B cell (primary cell): Measurements from ENCODE around the gene COL8A2. TPM values are rescaled to one million over a fixed set of nuclear protein-coding genes. Genes with fewer than 3 reads are reported as not detected.

Source experiments
- ATAC-seq: fragments of 200-7000 bp; cut with Tn5 transposase; one replicate; pipeline ENCODE4 v1.10.0; 2021; ENCODE audit warnings: low read depth, mild to moderate bottlenecking, moderate number of reproducible peaks, moderate library complexity
- CTCF ChIA-PET: fragments of 350-600 bp; sonication (Branson Sonifier 250); formaldehyde crosslinking; loops from one replicate; lab custom pipeline; 2021; ENCODE audit warnings: antibody characterized with exemption, inconsistent platforms; lab: Charles Lee
- POLR2A ChIA-PET: fragments of 350-600 bp; sonication (Branson Sonifier 250); formaldehyde crosslinking; loops from one replicate; lab custom pipeline; 2021; ENCODE audit warnings: antibody characterized with exemption; lab: Charles Lee
- DNase-seq: peaks from one replicate; pipeline ENCODE4 v3.0.0; 2013
- H2AFZ ChIP-seq: 2 replicates; pipeline ENCODE4 v1.6.1; 2012; ENCODE audit warnings: mild to moderate bottlenecking, low read depth, low read length; ENCODE audit not compliant: insufficient read depth, poor library complexity, severe bottlenecking
- H3K27ac ChIP-seq, 2 donors: 1 replicate in 1 of 2; 2 replicates in 1 of 2; pipeline ENCODE4 v1.5.1; 2012 to 2013; ENCODE audit warnings: low read length in 2 of 2, mild to moderate bottlenecking in 2 of 2, moderate library complexity in 1 of 2
- H3K27me3 ChIP-seq, 4 experiments: fragments of 200-600 bp in 1 of 4; sonication (generic) in 1 of 4; replicated peaks in 1 of 4; 1 replicate in 2 of 4; 2 replicates in 2 of 4; pipeline versions ENCODE4 v1.6.1 to v1.7.0; 2013 to 2016; ENCODE audit warnings: low read length in 3 of 4, mild to moderate bottlenecking in 2 of 4, mixed read lengths in 1 of 4, moderate library complexity in 1 of 4; ENCODE audit not compliant: insufficient read depth in 4 of 4, control insufficient read depth in 3 of 4; ENCODE audit errors: control extremely low read depth in 1 of 4
- H3K36me3 ChIP-seq, 2 experiments: replicated peaks in 1 of 2; 1 replicate in 1 of 2; 2 replicates in 1 of 2; pipeline versions ENCODE4 v1.6.1 to v1.7.1; 2013; ENCODE audit warnings: low read length in 1 of 2; ENCODE audit not compliant: insufficient read depth in 2 of 2, control insufficient read depth in 1 of 2; ENCODE audit errors: control extremely low read depth in 1 of 2, extremely low read depth in 1 of 2
- H3K4me1 ChIP-seq, 2 donors: fragments of 200-600 bp in 1 of 2; sonication (generic) in 1 of 2; 1 replicate in 1 of 2; 2 replicates in 1 of 2; pipeline versions ENCODE4 v1.5.1 to v1.6.1; 2013 to 2017; ENCODE audit warnings: low read length in 2 of 2; ENCODE audit not compliant: control insufficient read depth in 2 of 2, insufficient read depth in 2 of 2
- H3K4me2 ChIP-seq: replicated peaks from 2 replicates; pipeline ENCODE3; 2012; ENCODE audit warnings: mild to moderate bottlenecking, low read depth, low read length; ENCODE audit not compliant: poor library complexity, severe bottlenecking
- H3K4me3 ChIP-seq, 5 experiments: fragments of 200-600 bp in 1 of 5; sonication (generic) in 1 of 5; 1 replicate in 3 of 5; 2 replicates in 2 of 5; pipeline versions ENCODE4 v1.5.1 to v1.7.0; 2011 to 2016; ENCODE audit warnings: low read length in 4 of 5, mild to moderate bottlenecking in 4 of 5, low read depth in 2 of 5, control low read depth in 1 of 5, moderate library complexity in 1 of 5; ENCODE audit not compliant: insufficient read depth in 1 of 5; ENCODE audit errors: control extremely low read depth in 1 of 5, extremely low read depth in 1 of 5
- H3K79me2 ChIP-seq: fragments of 200-600 bp; sonication (generic); one replicate; pipeline ENCODE4 v1.6.0; 2016; ENCODE audit warnings: low read length; ENCODE audit not compliant: control insufficient read depth, insufficient read depth
- H3K9ac ChIP-seq: fragments of 200-600 bp; sonication (generic); 2 replicates; pipeline ENCODE4 v1.6.1; 2017; ENCODE audit warnings: mild to moderate bottlenecking, low read length, moderate library complexity
- H3K9me3 ChIP-seq, 3 donors: one replicate each; pipeline versions ENCODE4 v1.6.1 to v1.7.1; 2013; ENCODE audit warnings: low read length in 2 of 3; ENCODE audit not compliant: control insufficient read depth in 2 of 3, insufficient read depth in 1 of 3; ENCODE audit errors: control extremely low read depth in 1 of 3
- H4K20me1 ChIP-seq: 2 replicates; pipeline ENCODE4 v1.6.0; 2012; ENCODE audit warnings: mild to moderate bottlenecking, low read length; ENCODE audit not compliant: insufficient read depth, control insufficient read depth, poor library complexity, severe bottlenecking
- H3K27ac Mint-ChIP-seq: one replicate; pipeline ENCODE4 v1.8.0; 2021; ENCODE audit warnings: mixed read lengths
- H3K27me3 Mint-ChIP-seq: one replicate; pipeline ENCODE4 v1.8.0; 2021; ENCODE audit warnings: mixed read lengths
- H3K4me1 Mint-ChIP-seq: one replicate; pipeline ENCODE4 v1.8.0; 2021; ENCODE audit warnings: mixed read lengths
- H3K4me3 Mint-ChIP-seq: one replicate; pipeline ENCODE4 v1.8.0; 2021; ENCODE audit warnings: mixed read lengths
- H3K9me3 Mint-ChIP-seq: one replicate; pipeline ENCODE4 v1.8.0; 2022; ENCODE audit warnings: mixed read lengths; ENCODE audit not compliant: insufficient read depth
- EZH2 ChIP-seq: IDR thresholded peaks from 2 replicates; pipeline ENCODE4 v1.6.1; 2012; ENCODE audit warnings: borderline replicate concordance, low read depth, mild to moderate bottlenecking, moderate library complexity, low read length; ENCODE audit not compliant: insufficient read depth, poor library complexity, severe bottlenecking
- WGBS: methylation state at CpG from one replicate; pipeline ENCODE4 v1.1.5; 2013; ENCODE audit warnings: missing lambda C conversion rate; ENCODE audit not compliant: insufficient coverage; 5-methylcytosine and 5-hydroxymethylcytosine counted together
- intact Hi-C: fragments of 100-400 bp; cut with micrococcal nuclease; formaldehyde crosslinking; loops from one replicate; pipeline ENCODE4 v1.10.0; 2022
- polyA plus RNA-seq: library from polyadenylated mRNA; depleted of rRNA; stranded (reverse); fragments of >200 nt; gene quantifications from 2 replicates; pipeline ENCODE4 v1.2.3, GENCODE V29; 2012
- total RNA-seq, 2 donors: library from RNA; stranded (reverse); fragments of 120-200 nt in 1 of 2; gene quantifications; 1 replicate in 1 of 2; 2 replicates in 1 of 2; pipeline versions ENCODE4 v1.2.3 to v1.2.4, GENCODE V29; 2013 to 2022
- TF ChIP-seq, protein P1 (sequence below): fragments of 200-600 bp; IDR thresholded peaks from one replicate; pipeline ENCODE4 v1.8.0; 2022; ENCODE audit warnings: antibody characterized with exemption, mild to moderate bottlenecking

The COL8A2 gene
- total and polyA plus RNA-seq, 2 donors (not counting 1 experiment from before 2014, with no cell fraction given), result 0.17 TPM; not detected in 1

GRCh38 chr1:36150296-36151133 is 25.5 kb upstream of the COL8A2 start:
- intact Hi-C loops, result loop anchor here (1.0 kb wide), 1 partner anchor 12 kb away; no protein-coding TSS in a partner anchor
- POLR2A ChIA-PET, result interaction anchor here (0.6 to 2.7 kb wide), 8 partner anchors 11 to 236 kb away, joined by 3 to 27 read pairs (median 6); partner anchors contain the start of genes ADPRS and THRAP3

More at GRCh38 chr1:36150296-36151133, 25.5 kb upstream of the COL8A2 start:
- Histone ChIP-seq H4K20me1 (no peaks in the 10 kb centered on the region), H3K9me3 (no peaks in the 10 kb centered on the region), H3K27me3 (no peaks in the 10 kb centered on the region), H3K4me3 (peak overlapping the region in 3 of 5 experiments; percentile 6 to 23 (median 16)), H3K36me3 (peaks cover 2 to 7% of the 10 kb centered on the region in 2 experiments), H3K4me2 (peak overlapping the region; percentile 82), H3K27ac (peak overlapping the region; percentile 77 to 94), H2AFZ (peak overlapping the region; percentile 82), H3K79me2 (peaks cover 56% of the 10 kb centered on the region), H3K9ac (peak overlapping the region; percentile 77), H3K4me1 (peaks cover 38 to 49% of the 10 kb centered on the region in 2 donors)
- no peaks in the 10 kb centered on the region for H3K9me3 Mint-ChIP-seq
- DNase-seq (peak; percentile 73), ATAC-seq (peak; percentile 35)
- TF ChIP-seq, protein P1, sequence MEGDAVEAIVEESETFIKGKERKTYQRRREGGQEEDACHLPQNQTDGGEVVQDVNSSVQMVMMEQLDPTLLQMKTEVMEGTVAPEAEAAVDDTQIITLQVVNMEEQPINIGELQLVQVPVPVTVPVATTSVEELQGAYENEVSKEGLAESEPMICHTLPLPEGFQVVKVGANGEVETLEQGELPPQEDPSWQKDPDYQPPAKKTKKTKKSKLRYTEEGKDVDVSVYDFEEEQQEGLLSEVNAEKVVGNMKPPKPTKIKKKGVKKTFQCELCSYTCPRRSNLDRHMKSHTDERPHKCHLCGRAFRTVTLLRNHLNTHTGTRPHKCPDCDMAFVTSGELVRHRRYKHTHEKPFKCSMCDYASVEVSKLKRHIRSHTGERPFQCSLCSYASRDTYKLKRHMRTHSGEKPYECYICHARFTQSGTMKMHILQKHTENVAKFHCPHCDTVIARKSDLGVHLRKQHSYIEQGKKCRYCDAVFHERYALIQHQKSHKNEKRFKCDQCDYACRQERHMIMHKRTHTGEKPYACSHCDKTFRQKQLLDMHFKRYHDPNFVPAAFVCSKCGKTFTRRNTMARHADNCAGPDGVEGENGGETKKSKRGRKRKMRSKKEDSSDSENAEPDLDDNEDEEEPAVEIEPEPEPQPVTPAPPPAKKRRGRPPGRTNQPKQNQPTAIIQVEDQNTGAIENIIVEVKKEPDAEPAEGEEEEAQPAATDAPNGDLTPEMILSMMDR, result no peak
- no peak for TF ChIP-seq EZH2
- peak overlapping the region; percentile 98 for H3K27ac Mint-ChIP-seq
- 20% methylated on average over 5 of the region's 12 CpGs for WGBS
- H3K4me1 Mint-ChIP-seq, result peaks cover 63% of the 10 kb centered on the region
- peak overlapping the region; percentile 99 for H3K4me3 Mint-ChIP-seq
- no peaks in the 10 kb centered on the region for H3K27me3 Mint-ChIP-seq
- CTCF ChIA-PET, result interaction anchor here (0.6 to 9.5 kb wide), 31 partner anchors 12 to 599 kb away, joined by 3 to 187 read pairs (median 7); partner anchors contain the start of genes ADPRS, LSM10, MRPS15 and THRAP3
